Measurements from ENCODE around the gene SDK1.

SDK1 gene

DNA sequence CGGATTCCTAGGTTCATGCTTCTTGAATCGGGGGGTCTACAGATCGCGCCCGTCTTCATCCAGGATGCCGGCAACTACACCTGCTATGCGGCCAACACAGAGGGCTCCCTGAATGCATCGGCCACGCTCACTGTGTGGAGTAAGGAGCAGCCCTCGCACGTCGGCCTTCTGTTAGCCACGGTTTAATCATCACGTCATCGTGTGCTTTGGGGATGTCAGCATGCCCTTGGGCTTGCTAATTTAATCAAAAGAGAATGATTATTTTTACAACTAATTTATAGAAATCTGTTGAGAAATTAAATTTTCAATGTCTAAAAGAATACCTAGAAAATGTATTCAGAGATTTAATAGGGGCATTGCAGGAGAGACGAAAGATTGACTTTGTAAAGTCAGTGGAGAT lies 668.2 kb downstream of the SDK1 start:
- DNase-seq: no peak

- DNase-seq: no peak
Observed at GRCh38 chr7:3971323-3971722, 670.3 kb downstream of the SDK1 start.

GRCh38 chr7:3973264-3973663 lies 672.2 kb downstream of the SDK1 start:
- no peak for DNase-seq

DNA sequence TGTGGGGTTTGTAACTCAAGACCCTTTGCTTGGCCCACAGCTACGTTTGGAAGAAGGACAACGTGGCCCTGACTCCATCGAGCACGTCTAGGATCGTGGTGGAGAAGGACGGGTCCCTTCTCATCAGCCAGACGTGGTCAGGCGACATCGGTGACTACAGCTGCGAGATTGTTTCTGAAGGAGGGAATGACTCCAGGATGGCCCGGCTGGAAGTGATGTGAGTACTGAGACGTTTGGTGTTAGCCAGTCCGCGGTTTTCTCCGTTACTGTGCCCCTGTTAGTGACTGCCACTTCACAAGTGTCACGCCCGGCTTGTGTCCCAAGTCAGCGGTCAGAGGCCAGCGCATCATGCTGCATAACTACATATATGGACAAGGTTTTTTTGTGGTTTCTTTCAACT lies 673.3 kb downstream of the SDK1 start:
- DNase-seq: no peak

- DNase-seq: no peak
Observed at GRCh38 chr7:3975371-3975770, 674.3 kb downstream of the SDK1 start.

- no peak for DNase-seq
Observed at GRCh38 chr7:3977391-3977790, 676.3 kb downstream of the SDK1 start.

DNA sequence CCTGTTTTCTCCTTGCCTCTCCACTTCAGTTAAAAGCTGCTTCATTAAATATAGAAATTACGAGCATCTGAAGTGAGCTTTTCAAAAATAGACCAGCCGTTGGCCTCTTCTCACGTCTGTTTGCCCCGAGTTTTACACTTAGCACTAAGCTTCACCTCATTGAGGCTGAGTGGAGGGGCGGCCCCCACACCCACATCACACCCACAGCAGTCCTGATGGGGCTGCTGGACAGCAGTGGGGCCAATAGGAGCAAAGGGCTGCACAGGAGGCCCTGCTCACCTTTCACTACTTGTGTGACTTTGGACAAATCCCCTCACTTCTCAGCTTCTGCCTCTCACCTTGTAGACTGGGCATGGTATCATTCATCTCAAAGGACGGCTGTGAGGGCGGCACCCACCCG lies 677.8 kb downstream of the SDK1 start:
- no peak for DNase-seq

GRCh38 chr7:3979611-3980299 lies 678.7 kb downstream of the SDK1 start:
- DNase-seq: no peak

DNA sequence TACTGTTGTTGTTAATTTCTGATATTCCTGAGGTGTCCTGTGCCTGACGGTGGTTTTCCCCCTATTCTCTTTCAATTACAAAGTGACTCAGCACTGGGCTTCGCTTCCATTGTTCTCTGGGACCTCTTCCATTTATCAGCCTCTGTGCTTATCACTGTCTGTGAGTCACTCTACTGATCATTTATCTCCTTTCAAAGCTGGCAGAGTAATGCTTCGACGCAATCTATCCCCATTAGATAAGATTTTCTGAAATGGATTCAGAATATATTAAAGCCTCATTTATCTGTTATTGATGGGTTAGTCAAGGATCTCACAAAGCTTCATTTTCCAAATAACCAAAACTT lies 679.2 kb downstream of the SDK1 start:
- DNase-seq: no peak

DNA sequence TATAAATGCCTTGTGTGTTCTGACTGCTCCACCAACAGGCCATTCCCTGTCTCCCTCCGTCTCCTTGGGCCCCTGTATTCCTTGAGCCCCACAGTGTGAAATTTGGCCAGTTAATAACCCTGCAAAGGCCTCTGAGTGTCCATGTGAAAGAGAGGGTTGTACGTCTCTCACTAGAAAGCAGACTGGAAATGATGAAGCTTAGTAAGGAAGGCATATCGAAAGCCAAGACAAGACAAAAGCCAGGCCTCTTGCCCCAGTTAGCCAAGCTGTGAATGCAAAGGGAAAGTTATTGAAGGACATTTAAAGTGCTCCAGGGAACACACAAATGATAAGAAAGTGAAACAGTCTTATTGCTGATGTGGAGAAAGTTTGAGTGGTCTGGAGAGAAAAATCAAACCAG lies 680.2 kb downstream of the SDK1 start:
- DNase-seq: no peak

GRCh38 chr7:3984456-3984855 lies 683.4 kb downstream of the SDK1 start:
- DNase-seq: no peak

DNA sequence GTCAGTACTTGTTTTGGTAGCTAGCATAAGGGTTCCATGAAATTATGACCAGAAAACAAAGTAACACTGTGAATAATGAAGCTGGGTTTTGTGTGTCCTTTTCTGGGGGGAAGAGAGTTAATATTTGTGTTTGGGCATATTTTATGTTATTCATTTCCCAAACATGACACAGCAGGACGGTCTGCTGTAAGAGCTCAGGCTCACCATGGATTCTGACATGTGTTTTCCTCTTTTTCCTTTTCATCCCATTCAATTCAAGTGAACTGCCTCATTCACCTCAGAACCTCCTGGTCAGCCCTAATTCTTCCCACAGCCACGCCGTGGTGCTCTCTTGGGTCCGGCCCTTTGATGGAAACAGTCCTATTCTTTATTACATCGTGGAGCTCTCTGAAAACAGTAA lies 685.9 kb downstream of the SDK1 start:
- no peak for DNase-seq

DNA sequence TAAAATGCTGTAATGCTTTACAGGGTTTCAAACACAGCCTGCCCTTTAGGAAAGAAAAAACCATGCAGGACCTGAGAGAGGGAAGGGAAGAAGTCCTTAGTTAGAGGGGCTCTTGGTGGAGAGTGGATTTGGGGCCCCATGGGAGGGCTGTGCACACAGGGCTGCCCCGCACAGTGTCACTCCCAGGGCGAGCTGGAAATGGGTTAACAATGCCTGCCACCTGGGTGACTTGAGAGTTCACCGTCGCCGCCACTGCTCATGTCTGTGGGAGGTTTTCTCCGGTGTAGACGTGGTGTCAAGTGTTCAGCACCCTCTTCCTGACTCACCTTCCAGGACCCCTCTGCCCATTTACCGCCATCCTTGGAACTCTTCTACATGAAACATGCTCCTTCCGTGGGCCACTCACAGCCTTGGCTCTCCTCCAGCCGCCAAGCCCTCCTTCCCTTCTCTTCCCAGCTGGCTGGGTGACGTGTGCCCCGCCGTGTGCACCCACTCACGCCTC lies 686.4 kb downstream of the SDK1 start:
- no peak for DNase-seq

- DNase-seq: no peak
Observed at GRCh38 chr7:3989723-3990122, 688.7 kb downstream of the SDK1 start.

GRCh38 chr7:3991731-3992231 lies 690.7 kb downstream of the SDK1 start:
- no peak for DNase-seq

GRCh38 chr7:3992841-3993240 lies 691.8 kb downstream of the SDK1 start:
- no peak for DNase-seq

GRCh38 chr7:3994764-3995163 lies 693.7 kb downstream of the SDK1 start:
- no peak for DNase-seq

- no peak for DNase-seq
Observed at GRCh38 chr7:3995187-3995586, 694.1 kb downstream of the SDK1 start.

DNA sequence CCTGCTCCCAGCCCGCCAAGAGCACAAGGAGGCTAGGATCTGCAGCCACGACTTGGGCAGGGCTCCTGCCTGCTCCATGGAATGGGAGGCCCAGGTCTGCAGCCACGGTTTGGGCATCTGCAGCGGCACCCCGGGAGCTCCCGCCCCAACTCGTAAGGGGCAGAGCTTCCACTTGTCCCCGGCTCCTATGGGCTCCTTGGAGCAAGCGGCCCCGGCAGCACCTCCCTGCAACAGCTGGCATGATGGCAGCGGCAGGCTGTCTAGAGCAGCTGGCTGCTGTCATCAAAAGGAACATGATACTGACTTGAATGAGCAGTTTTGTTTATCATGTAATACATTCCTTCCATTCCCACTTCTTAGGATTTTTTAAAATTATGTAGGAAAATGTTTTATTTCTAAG lies 697.0 kb downstream of the SDK1 start:
- DNase-seq: no peak

DNA sequence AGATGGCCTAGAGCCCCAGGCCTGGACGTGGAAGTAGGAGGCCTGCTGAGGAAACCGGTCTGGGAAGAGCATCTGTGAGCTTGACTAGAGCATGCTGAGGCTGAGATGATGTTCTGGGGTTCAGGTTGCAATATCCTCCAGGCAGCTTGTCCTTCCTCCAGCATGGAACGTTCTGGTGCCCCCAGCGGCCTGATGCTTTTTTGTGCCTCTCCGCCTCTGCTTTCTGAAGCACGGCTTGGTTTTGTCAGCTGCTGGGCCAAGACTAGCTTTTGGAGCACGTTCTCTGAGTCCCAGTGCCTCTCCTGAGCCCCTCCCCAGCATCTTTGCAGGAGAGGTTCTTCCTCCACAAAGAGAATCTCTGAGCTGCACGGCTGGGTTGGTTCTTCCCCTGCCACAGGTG lies 699.1 kb downstream of the SDK1 start:
- DNase-seq: no peak

GRCh38 chr7:4000934-4001333 lies 699.9 kb downstream of the SDK1 start:
- DNase-seq: no peak

DNA sequence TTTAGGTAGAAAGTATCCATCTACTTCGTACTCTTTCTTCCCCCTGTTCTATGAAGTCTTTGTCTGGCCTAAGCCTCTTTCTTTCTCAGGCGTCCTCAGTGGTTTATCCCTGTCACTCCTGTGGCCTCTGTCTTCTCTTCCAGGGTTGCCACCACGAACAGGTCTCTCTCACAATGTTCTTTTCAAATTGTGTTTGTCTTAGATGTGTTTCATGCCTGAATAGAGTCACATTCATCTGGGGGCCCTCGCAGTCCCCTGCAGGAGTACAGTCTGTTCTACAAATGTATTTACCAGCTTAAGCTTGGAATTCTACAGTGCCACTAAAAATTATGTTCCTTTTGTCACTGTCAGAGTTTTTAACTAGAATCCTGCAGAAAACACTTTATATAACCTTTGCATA lies 700.7 kb downstream of the SDK1 start:
- no peak for DNase-seq

GRCh38 chr7:4003503-4003902 lies 702.5 kb downstream of the SDK1 start:
- DNase-seq: no peak

- DNase-seq: no peak
Observed at GRCh38 chr7:4006687-4007086, 705.6 kb downstream of the SDK1 start.

Data from stimulated activated CD4-positive, alpha-beta T cell treated with anti-CD3 and anti-CD28 coated beads, Interleukin-12 subunit alpha, Interleukin-12 subunit beta, amount 100 ng/mL, for 4 hours (primary cell).